ENCODE results near the gene A2M. TPM values are rescaled to one million over a fixed set of nuclear protein-coding genes. Genes with fewer than 3 reads are reported as not detected.
"Not testable (repeated sequence)": the region's sequence is repeated elsewhere in the genome, so short reads cannot be mapped to it uniquely, and the experiment has no call there.

The A2M gene
- total RNA-seq: 942 TPM

GRCh38 chr12:9115731-9116559, at the start of gene A2M:
Gene A2M, minus strand, starts transcription at chr12:9115919. Its CDS starts 70 bp downstream, at chr12:9115849.
- peak; percentile 75 for ATAC-seq
- intact Hi-C loops (cut with DNase I): no loop called here
- DNase-seq (ENCODE audit: low spot score): no peak

- intact Hi-C loops (cut with DNase I): no loop called here
- peak; percentile 44 for ATAC-seq
- DNase-seq (ENCODE audit: low spot score): no peak
Observed at GRCh38 chr12:9163392-9163791, 47.7 kb upstream of the A2M start.

GRCh38 chr12:9156119-9156518, 40.4 kb upstream of the A2M start:
- DNase-seq (ENCODE audit: low spot score) (no peak), ATAC-seq (no peak)
- intact Hi-C loops (cut with DNase I): no loop called here

GRCh38 chr12:9149372-9149771, 33.7 kb upstream of the A2M start:
- intact Hi-C loops (cut with DNase I): no loop called here
- no peak for DNase-seq (ENCODE audit: low spot score)

GRCh38 chr12:9148926-9149325, 33.2 kb upstream of the A2M start:
- intact Hi-C loops (cut with DNase I): no loop called here

More at GRCh38 chr12:9149372-9149771, 33.7 kb upstream of the A2M start:
- no peak for ATAC-seq

GRCh38 chr12:9147461-9147860, 31.7 kb upstream of the A2M start:
- intact Hi-C loops (cut with DNase I): no loop called here
- DNase-seq (ENCODE audit: low spot score) (no peak), ATAC-seq (no peak)

More at GRCh38 chr12:9148926-9149325, 33.2 kb upstream of the A2M start:
- ATAC-seq (no peak), DNase-seq (ENCODE audit: low spot score) (no peak)

GRCh38 chr12:9144730-9145106, 29.0 kb upstream of the A2M start:
- intact Hi-C loops (cut with DNase I): no loop called here
- ATAC-seq: no peak
- DNase-seq (ENCODE audit: low spot score): no peak

- DNase-seq (ENCODE audit: low spot score) (no peak), ATAC-seq (no peak)
Observed at GRCh38 chr12:9143929-9144729, 28.4 kb upstream of the A2M start.

GRCh38 chr12:9143137-9143536, 27.4 kb upstream of the A2M start:
- ATAC-seq (no peak), DNase-seq (ENCODE audit: low spot score) (no peak)
- intact Hi-C loops (cut with DNase I): no loop called here

More at GRCh38 chr12:9143929-9144729, 28.4 kb upstream of the A2M start:
- intact Hi-C loops (cut with DNase I): no loop called here

GRCh38 chr12:9139588-9140290, 24.0 kb upstream of the A2M start:
- ATAC-seq; intact Hi-C loops (cut with DNase I); DNase-seq (ENCODE audit: low spot score): not testable (repeated sequence)

GRCh38 chr12:9135903-9136310, 20.2 kb upstream of the A2M start:
- ATAC-seq: no peak
- intact Hi-C loops (cut with DNase I): no loop called here

GRCh38 chr12:9134981-9135628, 19.4 kb upstream of the A2M start:
- DNase-seq (ENCODE audit: low spot score) (no peak), ATAC-seq (no peak)
- intact Hi-C loops (cut with DNase I): loop anchor here (5.0 kb wide), 1 partner anchor 38 kb away; no protein-coding TSS in a partner anchor

More at GRCh38 chr12:9135903-9136310, 20.2 kb upstream of the A2M start:
- no peak for DNase-seq (ENCODE audit: low spot score)

- ATAC-seq (no peak), DNase-seq (ENCODE audit: low spot score) (no peak)
- intact Hi-C loops (cut with DNase I): loop anchor here (5.0 kb wide), 1 partner anchor 36 kb away; no protein-coding TSS in a partner anchor
Observed at GRCh38 chr12:9133216-9133916, 17.6 kb upstream of the A2M start.

GRCh38 chr12:9132008-9132535, 16.4 kb upstream of the A2M start:
- no peak for DNase-seq (ENCODE audit: low spot score)
- no peak for ATAC-seq
- intact Hi-C loops (cut with DNase I): loop anchor here (5.0 kb wide), 1 partner anchor 35 kb away; no protein-coding TSS in a partner anchor

GRCh38 chr12:9130244-9130643, 14.5 kb upstream of the A2M start:
- ATAC-seq: no peak

GRCh38 chr12:9127936-9128663, 12.4 kb upstream of the A2M start:
- DNase-seq (ENCODE audit: low spot score) (no peak), ATAC-seq (no peak)
- intact Hi-C loops (cut with DNase I): no loop called here

More at GRCh38 chr12:9130244-9130643, 14.5 kb upstream of the A2M start:
- intact Hi-C loops (cut with DNase I): loop anchor here (5.0 kb wide), 1 partner anchor 33 kb away; no protein-coding TSS in a partner anchor
- DNase-seq (ENCODE audit: low spot score): no peak

- DNase-seq (ENCODE audit: low spot score) (no peak), ATAC-seq (no peak)
- intact Hi-C loops (cut with DNase I): no loop called here
Observed at GRCh38 chr12:9127484-9127883, 11.8 kb upstream of the A2M start.

Data from sciatic nerve (tissue), 2 donors.